ENCODE measurements around the gene ZDHHC24. TPM values are rescaled to one million over a fixed set of nuclear protein-coding genes. Genes with fewer than 3 reads are reported as not detected.

ZDHHC24 gene
- total and polyA plus RNA-seq, 2 experiments from 2014 or later = 5.6 to 13.1 TPM

GRCh38 chr11:66495401-66495854, 50.4 kb downstream of the ZDHHC24 start:
- peak; percentile 67 for ATAC-seq
- no peaks in the 10 kb centered on the region for H3K27me3 ChIP-seq (ENCODE audit: insufficient read depth)
- peak; percentile 72 for DNase-seq (ENCODE audit: low spot score)
- H2AFZ ChIP-seq = no peak overlapping the region
- H3K4me1 ChIP-seq (ENCODE audit: insufficient read depth) = peaks cover 5% of the 10 kb centered on the region
- H3K9me3 Mint-ChIP-seq = no peaks in the 10 kb centered on the region
- 0 out of 2 replicates have a peak, but pooled peaks cover 7% of the 10 kb centered on the region for H3F3A ChIP-seq (replicated peaks; ENCODE audit: low read depth)
- no peak overlapping the region; the same call in 1 of the 2 replicates for H3K27ac ChIP-seq (ENCODE audit: low read depth)
- no peaks in the 10 kb centered on the region for H3K79me2 ChIP-seq (replicated peaks; ENCODE audit: insufficient read depth)
- H3K9me2 ChIP-seq (ENCODE audit: insufficient read depth) = no peaks in the 10 kb centered on the region
- no peak overlapping the region for H3K27ac Mint-ChIP-seq
- no peak overlapping the region for H3K4me2 ChIP-seq
- H3K4me3 ChIP-seq = no peak overlapping the region
- peaks cover 9% of the 10 kb centered on the region for H3K27me3 Mint-ChIP-seq (ENCODE audit: insufficient read depth, low read depth, poor library complexity)
- H3K4me3 Mint-ChIP-seq = no peak overlapping the region
- no peaks in the 10 kb centered on the region; the same call in 1 of the 2 replicates for H4K20me1 ChIP-seq (replicated peaks; ENCODE audit: insufficient read depth)
- H3K36me3 Mint-ChIP-seq (ENCODE audit: low read depth) = peaks cover 43% of the 10 kb centered on the region
- peaks cover 8% of the 10 kb centered on the region for H3K4me1 Mint-ChIP-seq
- TF ChIP-seq CTCF (conservative IDR thresholded peaks at IDR 0.05; ENCODE audit: low read depth in 2 of 2) (peak; percentile 68 to 75), EZH2 (IDR thresholded peaks at IDR 0.05; ENCODE audit: low read depth, unreplicated experiment) (no peak)
- H3K36me3 ChIP-seq (ENCODE audit: insufficient read depth) = peaks cover 7% of the 10 kb centered on the region; the same call in 1 of the 2 replicates

GRCh38 chr11:66494935-66495334, 50.9 kb downstream of the ZDHHC24 start:
- H3K79me2 ChIP-seq (replicated peaks; ENCODE audit: insufficient read depth) = no peaks in the 10 kb centered on the region
- H3F3A ChIP-seq (replicated peaks; ENCODE audit: low read depth) = 0 out of 2 replicates have a peak, but pooled peaks cover 10% of the 10 kb centered on the region
- H3K27ac Mint-ChIP-seq = no peak overlapping the region
- peaks cover 5% of the 10 kb centered on the region for H3K4me1 ChIP-seq (ENCODE audit: insufficient read depth)
- H3K4me3 Mint-ChIP-seq = no peak overlapping the region
- DNase-seq (ENCODE audit: low spot score) (peak; percentile 60), ATAC-seq (peak; percentile 27)
- no peaks in the 10 kb centered on the region for H3K9me3 Mint-ChIP-seq
- H3K27ac ChIP-seq (ENCODE audit: low read depth) = no peak overlapping the region; the same call in 1 of the 2 replicates
- no peaks in the 10 kb centered on the region for H3K27me3 ChIP-seq (ENCODE audit: insufficient read depth)
- H3K4me1 Mint-ChIP-seq = peaks cover 8% of the 10 kb centered on the region
- peaks cover 9% of the 10 kb centered on the region for H3K27me3 Mint-ChIP-seq (ENCODE audit: insufficient read depth, low read depth, poor library complexity)
- H3K4me2 ChIP-seq = no peak overlapping the region
- peaks cover 43% of the 10 kb centered on the region for H3K36me3 Mint-ChIP-seq (ENCODE audit: low read depth)
- no peak overlapping the region for H2AFZ ChIP-seq
- peaks cover 7% of the 10 kb centered on the region; the same call in 1 of the 2 replicates for H3K36me3 ChIP-seq (ENCODE audit: insufficient read depth)
- no peaks in the 10 kb centered on the region for H3K9me2 ChIP-seq (ENCODE audit: insufficient read depth)
- no peak overlapping the region for H3K4me3 ChIP-seq
- peak in 1 of 2 experiments; percentile 74; a peak in 3 of 4 replicates for TF ChIP-seq CTCF (conservative IDR thresholded peaks at IDR 0.05; ENCODE audit: low read depth in 2 of 2)
- TF ChIP-seq, protein P1, sequence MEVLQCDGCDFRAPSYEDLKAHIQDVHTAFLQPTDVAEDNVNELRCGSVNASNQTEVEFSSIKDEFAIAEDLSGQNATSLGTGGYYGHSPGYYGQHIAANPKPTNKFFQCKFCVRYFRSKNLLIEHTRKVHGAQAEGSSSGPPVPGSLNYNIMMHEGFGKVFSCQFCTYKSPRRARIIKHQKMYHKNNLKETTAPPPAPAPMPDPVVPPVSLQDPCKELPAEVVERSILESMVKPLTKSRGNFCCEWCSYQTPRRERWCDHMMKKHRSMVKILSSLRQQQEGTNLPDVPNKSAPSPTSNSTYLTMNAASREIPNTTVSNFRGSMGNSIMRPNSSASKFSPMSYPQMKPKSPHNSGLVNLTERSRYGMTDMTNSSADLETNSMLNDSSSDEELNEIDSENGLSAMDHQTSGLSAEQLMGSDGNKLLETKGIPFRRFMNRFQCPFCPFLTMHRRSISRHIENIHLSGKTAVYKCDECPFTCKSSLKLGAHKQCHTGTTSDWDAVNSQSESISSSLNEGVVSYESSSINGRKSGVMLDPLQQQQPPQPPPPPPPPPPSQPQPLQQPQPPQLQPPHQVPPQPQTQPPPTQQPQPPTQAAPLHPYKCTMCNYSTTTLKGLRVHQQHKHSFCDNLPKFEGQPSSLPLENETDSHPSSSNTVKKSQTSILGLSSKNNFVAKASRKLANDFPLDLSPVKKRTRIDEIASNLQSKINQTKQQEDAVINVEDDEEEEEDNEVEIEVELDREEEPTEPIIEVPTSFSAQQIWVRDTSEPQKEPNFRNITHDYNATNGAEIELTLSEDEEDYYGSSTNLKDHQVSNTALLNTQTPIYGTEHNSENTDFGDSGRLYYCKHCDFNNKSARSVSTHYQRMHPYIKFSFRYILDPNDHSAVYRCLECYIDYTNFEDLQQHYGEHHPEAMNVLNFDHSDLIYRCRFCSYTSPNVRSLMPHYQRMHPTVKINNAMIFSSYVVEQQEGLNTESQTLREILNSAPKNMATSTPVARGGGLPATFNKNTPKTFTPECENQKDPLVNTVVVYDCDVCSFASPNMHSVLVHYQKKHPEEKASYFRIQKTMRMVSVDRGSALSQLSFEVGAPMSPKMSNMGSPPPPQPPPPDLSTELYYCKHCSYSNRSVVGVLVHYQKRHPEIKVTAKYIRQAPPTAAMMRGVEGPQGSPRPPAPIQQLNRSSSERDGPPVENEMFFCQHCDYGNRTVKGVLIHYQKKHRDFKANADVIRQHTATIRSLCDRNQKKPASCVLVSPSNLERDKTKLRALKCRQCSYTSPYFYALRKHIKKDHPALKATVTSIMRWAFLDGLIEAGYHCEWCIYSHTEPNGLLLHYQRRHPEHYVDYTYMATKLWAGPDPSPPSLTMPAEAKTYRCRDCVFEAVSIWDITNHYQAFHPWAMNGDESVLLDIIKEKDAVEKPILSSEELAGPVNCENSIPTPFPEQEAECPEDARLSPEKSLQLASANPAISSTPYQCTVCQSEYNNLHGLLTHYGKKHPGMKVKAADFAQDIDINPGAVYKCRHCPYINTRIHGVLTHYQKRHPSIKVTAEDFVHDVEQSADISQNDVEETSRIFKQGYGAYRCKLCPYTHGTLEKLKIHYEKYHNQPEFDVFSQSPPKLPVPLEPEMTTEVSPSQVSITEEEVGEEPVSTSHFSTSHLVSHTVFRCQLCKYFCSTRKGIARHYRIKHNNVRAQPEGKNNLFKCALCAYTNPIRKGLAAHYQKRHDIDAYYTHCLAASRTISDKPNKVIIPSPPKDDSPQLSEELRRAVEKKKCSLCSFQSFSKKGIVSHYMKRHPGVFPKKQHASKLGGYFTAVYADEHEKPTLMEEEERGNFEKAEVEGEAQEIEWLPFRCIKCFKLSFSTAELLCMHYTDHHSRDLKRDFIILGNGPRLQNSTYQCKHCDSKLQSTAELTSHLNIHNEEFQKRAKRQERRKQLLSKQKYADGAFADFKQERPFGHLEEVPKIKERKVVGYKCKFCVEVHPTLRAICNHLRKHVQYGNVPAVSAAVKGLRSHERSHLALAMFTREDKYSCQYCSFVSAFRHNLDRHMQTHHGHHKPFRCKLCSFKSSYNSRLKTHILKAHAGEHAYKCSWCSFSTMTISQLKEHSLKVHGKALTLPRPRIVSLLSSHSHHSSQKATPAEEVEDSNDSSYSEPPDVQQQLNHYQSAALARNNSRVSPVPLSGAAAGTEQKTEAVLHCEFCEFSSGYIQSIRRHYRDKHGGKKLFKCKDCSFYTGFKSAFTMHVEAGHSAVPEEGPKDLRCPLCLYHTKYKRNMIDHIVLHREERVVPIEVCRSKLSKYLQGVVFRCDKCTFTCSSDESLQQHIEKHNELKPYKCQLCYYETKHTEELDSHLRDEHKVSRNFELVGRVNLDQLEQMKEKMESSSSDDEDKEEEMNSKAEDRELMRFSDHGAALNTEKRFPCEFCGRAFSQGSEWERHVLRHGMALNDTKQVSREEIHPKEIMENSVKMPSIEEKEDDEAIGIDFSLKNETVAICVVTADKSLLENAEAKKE (CRISPR knock-in tag; IDR thresholded peaks at IDR 0.05) = no peak
- H4K20me1 ChIP-seq (replicated peaks; ENCODE audit: insufficient read depth) = no peaks in the 10 kb centered on the region; the same call in 1 of the 2 replicates
